ENCODE measurements around the gene NPPC.

Gene NPPC

DNA sequence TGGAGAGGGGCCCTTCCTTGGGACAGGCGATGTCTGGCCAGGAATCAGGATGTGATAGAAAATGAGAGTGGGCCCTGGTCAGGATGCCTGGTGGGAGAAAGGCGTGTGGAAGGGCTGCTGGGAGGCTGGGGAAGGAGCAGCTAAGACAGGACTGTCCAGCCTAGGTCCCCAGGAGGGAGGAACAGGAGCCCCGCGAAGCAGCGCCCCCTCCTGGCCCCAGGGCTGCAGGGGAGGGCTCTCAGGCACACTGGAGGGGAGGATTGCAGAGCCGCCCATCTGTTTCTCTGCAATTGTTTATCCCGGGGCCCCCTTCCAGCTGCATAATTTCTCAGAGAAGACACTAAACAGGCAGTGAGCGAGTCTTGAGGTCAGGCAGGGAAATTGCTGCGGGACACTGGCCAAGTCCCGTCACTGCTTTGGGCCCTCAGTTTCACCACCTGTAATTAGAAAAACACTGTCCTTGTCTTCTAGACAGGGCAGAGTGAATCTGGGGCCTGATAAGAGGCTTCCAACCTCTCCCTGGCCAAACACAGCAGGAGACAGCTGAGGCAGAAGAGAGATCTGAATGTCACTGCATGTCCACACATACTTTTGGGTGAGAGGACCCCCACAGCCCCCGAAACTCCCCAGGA is 3.9 kb upstream of the NPPC start:
- Histone ChIP-seq H3K9me3 (ENCODE audit: insufficient read depth, low read depth, low read length) (peaks cover 3% of the 10 kb centered on the region), H3K18ac (ENCODE audit: low read length) (no peak overlapping the region), H4K12ac (ENCODE audit: low read depth, low read length) (no peak overlapping the region), H3K14ac (ENCODE audit: low read length) (no peak overlapping the region), H3K27ac (ENCODE audit: low read depth, low read length) (no peak overlapping the region), H3K27me3 (ENCODE audit: insufficient read depth, low read length) (peaks cover 40% of the 10 kb centered on the region), H3K4me1 (ENCODE audit: control insufficient read depth in 1 of 2, insufficient read depth in 2 of 2, low read length in 2 of 2) (peaks cover 11 to 14% of the 10 kb centered on the region in 2 experiments), H2AK5ac (ENCODE audit: low read length) (no peak overlapping the region), H3K23ac (ENCODE audit: low read length) (no peak overlapping the region), H3K4me3 (ENCODE audit: low read depth, low read length) (no peak overlapping the region), H3K79me1 (ENCODE audit: low read length) (no peaks in the 10 kb centered on the region), H3K36me3 (ENCODE audit: control insufficient read depth in 1 of 2, insufficient read depth in 2 of 2, low read length in 2 of 2) (no peaks in the 10 kb centered on the region), H3K9ac (ENCODE audit: low read length) (no peak overlapping the region), H3K4ac (ENCODE audit: low read depth, low read length) (no peak overlapping the region), H3K4me2 (ENCODE audit: low read length) (no peak overlapping the region), H4K91ac (ENCODE audit: low read depth, low read length) (no peak overlapping the region), H2BK12ac (ENCODE audit: low read length) (no peak overlapping the region), H2BK5ac (ENCODE audit: low read depth, low read length, poor library complexity) (no peak overlapping the region), H2BK120ac (ENCODE audit: insufficient read depth, low read length, poor library complexity) (no peak overlapping the region), H4K8ac (ENCODE audit: low read depth, low read length) (no peak overlapping the region), H3K79me2 (ENCODE audit: control insufficient read depth, insufficient read depth, low read length, poor library complexity) (no peaks in the 10 kb centered on the region), H2AFZ (ENCODE audit: insufficient read depth, low read length, poor library complexity) (no peak overlapping the region)
- DNase-seq = no peak
- WGBS (ENCODE audit: extremely low coverage, insufficient coverage, insufficient read length) = no CpG with 5 or more reads among the region's 11 CpGs

DNA sequence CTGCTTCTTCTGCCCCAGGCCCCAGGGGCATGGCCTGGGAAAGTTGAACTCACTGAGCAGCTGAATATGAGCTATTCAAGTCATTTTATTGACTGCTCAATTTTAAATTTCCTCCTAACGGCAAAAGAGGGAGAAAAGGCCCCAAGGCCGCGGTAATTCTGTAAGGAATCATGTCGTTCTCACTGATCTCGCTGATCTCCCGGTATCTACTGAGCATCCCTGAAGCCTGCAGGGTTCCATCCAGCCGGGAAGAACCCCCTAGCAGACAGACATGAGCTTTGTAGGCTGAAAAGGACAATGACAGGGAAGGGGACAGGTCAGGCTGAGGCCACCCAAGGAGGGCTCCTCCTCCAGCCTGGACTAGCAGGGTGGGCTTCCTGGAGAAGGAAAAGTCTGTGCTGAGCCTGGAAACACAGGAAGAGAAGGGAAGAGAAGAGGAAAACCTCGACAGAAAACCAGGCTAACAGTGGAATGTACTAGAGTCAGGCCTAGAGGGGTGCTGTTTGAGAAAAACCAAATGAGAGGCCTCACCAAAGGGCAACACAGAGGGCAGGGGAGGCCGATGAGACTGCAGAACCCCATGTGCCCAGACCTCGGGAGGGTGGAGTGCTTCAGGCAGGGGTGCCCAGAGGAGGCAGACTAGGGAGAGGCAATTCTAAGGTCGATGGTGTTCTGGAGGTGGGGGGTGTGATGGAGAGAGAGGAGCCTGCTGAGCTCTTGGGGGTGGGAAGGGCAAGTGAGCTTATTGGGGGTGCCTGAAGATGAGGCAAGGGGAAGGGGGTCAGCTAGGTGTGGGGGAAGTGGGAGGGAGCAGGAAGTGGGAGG is 2.9 kb upstream of the NPPC start:
- DNase-seq = no peak
- Histone ChIP-seq H4K8ac (ENCODE audit: low read depth, low read length) (no peak overlapping the region), H2AK5ac (ENCODE audit: low read length) (no peak overlapping the region), H4K91ac (ENCODE audit: low read depth, low read length) (no peak overlapping the region), H3K18ac (ENCODE audit: low read length) (no peak overlapping the region), H2BK120ac (ENCODE audit: insufficient read depth, low read length, poor library complexity) (no peak overlapping the region), H3K14ac (ENCODE audit: low read length) (no peak overlapping the region), H3K79me1 (ENCODE audit: low read length) (no peaks in the 10 kb centered on the region), H4K12ac (ENCODE audit: low read depth, low read length) (no peak overlapping the region), H3K4me1 (ENCODE audit: control insufficient read depth in 1 of 2, insufficient read depth in 2 of 2, low read length in 2 of 2) (peaks cover 11 to 14% of the 10 kb centered on the region in 2 experiments), H2BK5ac (ENCODE audit: low read depth, low read length, poor library complexity) (no peak overlapping the region), H3K27me3 (ENCODE audit: insufficient read depth, low read length) (peaks cover 44% of the 10 kb centered on the region), H3K9ac (ENCODE audit: low read length) (no peak overlapping the region), H3K23ac (ENCODE audit: low read length) (no peak overlapping the region), H3K27ac (ENCODE audit: low read depth, low read length) (no peak overlapping the region), H3K4me2 (ENCODE audit: low read length) (no peak overlapping the region), H3K4ac (ENCODE audit: low read depth, low read length) (no peak overlapping the region), H3K4me3 (ENCODE audit: low read depth, low read length) (no peak overlapping the region), H2AFZ (ENCODE audit: insufficient read depth, low read length, poor library complexity) (no peak overlapping the region), H3K79me2 (ENCODE audit: control insufficient read depth, insufficient read depth, low read length, poor library complexity) (no peaks in the 10 kb centered on the region), H3K36me3 (ENCODE audit: control insufficient read depth in 1 of 2, insufficient read depth in 2 of 2, low read length in 2 of 2) (no peaks in the 10 kb centered on the region), H3K9me3 (ENCODE audit: insufficient read depth, low read depth, low read length) (peaks cover 3% of the 10 kb centered on the region), H2BK12ac (ENCODE audit: low read length) (no peak overlapping the region)
- WGBS (ENCODE audit: extremely low coverage, insufficient coverage, insufficient read length) = no CpG with 5 or more reads among the region's 11 CpGs

DNA sequence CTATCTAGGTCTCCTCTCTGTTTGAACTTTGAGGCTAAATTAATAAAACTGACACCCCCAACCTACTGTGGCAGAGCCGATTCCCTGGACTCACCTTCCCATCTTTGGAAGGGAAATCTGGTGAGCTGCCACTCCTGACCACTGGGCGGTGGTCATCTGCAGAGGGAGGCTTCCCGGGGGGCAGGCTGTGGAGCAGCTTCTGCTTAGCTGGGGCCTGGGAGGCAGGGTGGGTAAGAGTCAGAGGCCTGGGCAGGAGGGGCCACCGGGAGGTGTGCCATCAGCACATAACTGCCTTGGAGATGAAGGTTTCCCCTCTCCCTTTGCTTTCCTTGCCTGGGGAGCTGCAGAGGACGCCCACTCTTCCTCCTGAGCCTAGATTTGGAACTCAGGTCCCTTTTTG is 2.3 kb upstream of the NPPC start:
- no peaks in the 10 kb centered on the region for H3K36me3 ChIP-seq (ENCODE audit: control insufficient read depth in 1 of 2, insufficient read depth in 2 of 2, low read length in 2 of 2)
- peaks cover 44% of the 10 kb centered on the region for H3K27me3 ChIP-seq (ENCODE audit: insufficient read depth, low read length)
- no peak overlapping the region for H3K4me3 ChIP-seq (ENCODE audit: low read depth, low read length)
- H3K9me3 ChIP-seq (ENCODE audit: insufficient read depth, low read depth, low read length) = peaks cover 3% of the 10 kb centered on the region
- no peak overlapping the region for H2AK5ac ChIP-seq (ENCODE audit: low read length)
- WGBS (ENCODE audit: extremely low coverage, insufficient coverage, insufficient read length) = no CpG with 5 or more reads among the region's 5 CpGs
- no peak for DNase-seq
- no peak overlapping the region for H4K8ac ChIP-seq (ENCODE audit: low read depth, low read length)
- H3K18ac ChIP-seq (ENCODE audit: low read length) = no peak overlapping the region
- no peak overlapping the region for H3K4me2 ChIP-seq (ENCODE audit: low read length)
- no peak overlapping the region for H4K91ac ChIP-seq (ENCODE audit: low read depth, low read length)
- no peak overlapping the region for H2BK120ac ChIP-seq (ENCODE audit: insufficient read depth, low read length, poor library complexity)
- H4K12ac ChIP-seq (ENCODE audit: low read depth, low read length) = no peak overlapping the region
- H3K27ac ChIP-seq (ENCODE audit: low read depth, low read length) = no peak overlapping the region
- no peak overlapping the region for H2BK12ac ChIP-seq (ENCODE audit: low read length)
- peaks cover 11 to 14% of the 10 kb centered on the region in 2 experiments for H3K4me1 ChIP-seq (ENCODE audit: control insufficient read depth in 1 of 2, insufficient read depth in 2 of 2, low read length in 2 of 2)
- no peaks in the 10 kb centered on the region for H3K79me1 ChIP-seq (ENCODE audit: low read length)
- no peak overlapping the region for H2BK5ac ChIP-seq (ENCODE audit: low read depth, low read length, poor library complexity)
- H2AFZ ChIP-seq (ENCODE audit: insufficient read depth, low read length, poor library complexity) = no peak overlapping the region
- no peak overlapping the region for H3K14ac ChIP-seq (ENCODE audit: low read length)
- no peaks in the 10 kb centered on the region for H3K79me2 ChIP-seq (ENCODE audit: control insufficient read depth, insufficient read depth, low read length, poor library complexity)
- no peak overlapping the region for H3K23ac ChIP-seq (ENCODE audit: low read length)
- no peak overlapping the region for H3K9ac ChIP-seq (ENCODE audit: low read length)
- no peak overlapping the region for H3K4ac ChIP-seq (ENCODE audit: low read depth, low read length)

DNA sequence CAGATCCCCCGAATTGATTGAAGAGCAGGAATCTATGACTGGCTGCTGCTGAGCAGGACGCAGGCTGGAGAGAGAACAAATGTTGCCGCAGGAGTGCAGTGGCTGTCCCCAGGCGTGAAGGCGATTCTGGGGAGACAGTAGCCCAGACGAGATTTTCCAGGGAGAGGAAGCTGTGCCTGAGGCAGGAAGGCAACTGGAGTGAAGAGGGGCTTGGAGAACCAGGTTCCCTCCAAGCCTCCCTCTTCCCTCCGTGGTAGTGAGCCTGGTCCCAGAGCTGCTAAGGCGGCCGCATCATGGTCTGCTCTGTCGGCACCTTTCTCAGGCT is 1.3 kb upstream of the NPPC start:
- H3K9me3 ChIP-seq (ENCODE audit: insufficient read depth, low read depth, low read length) = peaks cover 3% of the 10 kb centered on the region
- H3K79me1 ChIP-seq (ENCODE audit: low read length) = no peaks in the 10 kb centered on the region
- H3K23ac ChIP-seq (ENCODE audit: low read length) = no peak overlapping the region
- no peak overlapping the region for H3K4ac ChIP-seq (ENCODE audit: low read depth, low read length)
- H2BK120ac ChIP-seq (ENCODE audit: insufficient read depth, low read length, poor library complexity) = no peak overlapping the region
- DNase-seq = no peak
- no peak overlapping the region for H2AFZ ChIP-seq (ENCODE audit: insufficient read depth, low read length, poor library complexity)
- no peak overlapping the region for H3K27ac ChIP-seq (ENCODE audit: low read depth, low read length)
- H2BK5ac ChIP-seq (ENCODE audit: low read depth, low read length, poor library complexity) = no peak overlapping the region
- peaks cover 11 to 18% of the 10 kb centered on the region in 2 experiments for H3K4me1 ChIP-seq (ENCODE audit: control insufficient read depth in 1 of 2, insufficient read depth in 2 of 2, low read length in 2 of 2)
- H3K36me3 ChIP-seq (ENCODE audit: control insufficient read depth in 1 of 2, insufficient read depth in 2 of 2, low read length in 2 of 2) = no peaks in the 10 kb centered on the region
- H3K18ac ChIP-seq (ENCODE audit: low read length) = no peak overlapping the region
- H4K8ac ChIP-seq (ENCODE audit: low read depth, low read length) = no peak overlapping the region
- no peak overlapping the region for H3K4me2 ChIP-seq (ENCODE audit: low read length)
- H2BK12ac ChIP-seq (ENCODE audit: low read length) = no peak overlapping the region
- H4K12ac ChIP-seq (ENCODE audit: low read depth, low read length) = no peak overlapping the region
- no peak overlapping the region for H3K9ac ChIP-seq (ENCODE audit: low read length)
- H2AK5ac ChIP-seq (ENCODE audit: low read length) = no peak overlapping the region
- H3K14ac ChIP-seq (ENCODE audit: low read length) = no peak overlapping the region
- H3K27me3 ChIP-seq (ENCODE audit: insufficient read depth, low read length) = peaks cover 44% of the 10 kb centered on the region
- WGBS (ENCODE audit: extremely low coverage, insufficient coverage, insufficient read length) = no CpG with 5 or more reads among the region's 10 CpGs
- no peak overlapping the region for H3K4me3 ChIP-seq (ENCODE audit: low read depth, low read length)
- no peak overlapping the region for H4K91ac ChIP-seq (ENCODE audit: low read depth, low read length)
- H3K79me2 ChIP-seq (ENCODE audit: control insufficient read depth, insufficient read depth, low read length, poor library complexity) = no peaks in the 10 kb centered on the region

Measured in trophoblast cell (in vitro differentiated cells and primary cell).